DND-41 (cell line): Measurements from ENCODE around the gene EIF4G3.
"Not testable (repeated sequence)": the region's sequence is repeated elsewhere in the genome, so short reads cannot be mapped to it uniquely, and the experiment has no call there.

Experiments used
- ATAC-seq: fragments of 200-7000 bp; cut with Tn5 transposase; 3 replicates; pipeline ENCODE4 v1.9.1; 2021; ENCODE audit warnings: low read depth; ENCODE audit not compliant: insufficient read depth
- DNase-seq: peaks from one replicate; pipeline ENCODE4 v3.0.0-alpha.2; 2020
- H2AFZ ChIP-seq: 2 replicates; pipeline ENCODE4 v1.6.0; 2012; ENCODE audit warnings: low read depth, low read length
- H3K27ac ChIP-seq: 2 replicates; pipeline ENCODE4 v1.5.1; 2012; ENCODE audit warnings: low read length, inconsistent platforms
- H3K27me3 ChIP-seq: fragments of 200-600 bp; sonication (generic); 2 replicates; pipeline ENCODE4 v1.6.0; 2012; ENCODE audit warnings: low read length, mild to moderate bottlenecking, inconsistent platforms; ENCODE audit not compliant: insufficient read depth, poor library complexity
- H3K36me3 ChIP-seq: 2 replicates; pipeline ENCODE4 v1.5.1; 2012; ENCODE audit warnings: low read length, inconsistent platforms; ENCODE audit not compliant: insufficient read depth
- H3K4me1 ChIP-seq: 2 replicates; pipeline ENCODE4 v1.5.1; 2012; ENCODE audit warnings: mild to moderate bottlenecking, low read length; ENCODE audit not compliant: insufficient read depth
- H3K4me2 ChIP-seq: 2 replicates; pipeline ENCODE4 v1.6.0; 2012; ENCODE audit warnings: mild to moderate bottlenecking, moderate library complexity, low read length, inconsistent platforms; ENCODE audit not compliant: insufficient read depth
- H3K4me3 ChIP-seq, 2 experiments: fragments of 200-600 bp in 1 of 2; shearing (Covaris generic) in 1 of 2; 2 replicates each; pipeline ENCODE4 v1.5.1; 2012 to 2016; ENCODE audit warnings: inconsistent platforms in 2 of 2, low read length in 2 of 2, mild to moderate bottlenecking in 2 of 2, low read depth in 1 of 2, moderate library complexity in 1 of 2
- H3K79me2 ChIP-seq: 2 replicates; pipeline ENCODE4 v1.6.0; 2012; ENCODE audit warnings: low read length, inconsistent platforms; ENCODE audit not compliant: insufficient read depth
- H3K9ac ChIP-seq: 2 replicates; pipeline ENCODE4 v1.6.0; 2012; ENCODE audit warnings: low read depth, mild to moderate bottlenecking, inconsistent platforms, low read length, moderate library complexity
- H3K9me3 ChIP-seq: 2 replicates; pipeline ENCODE4 v1.5.1; 2012; ENCODE audit warnings: low read length, moderate library complexity, mild to moderate bottlenecking, inconsistent platforms; ENCODE audit not compliant: insufficient read depth, severe bottlenecking
- H4K20me1 ChIP-seq: 2 replicates; pipeline ENCODE4 v1.6.0; 2012; ENCODE audit warnings: low read length; ENCODE audit not compliant: insufficient read depth
- EZH2 ChIP-seq: IDR thresholded peaks from 3 replicates; pipeline ENCODE4 v1.6.1; 2012; ENCODE audit warnings: borderline replicate concordance, low read depth, mild to moderate bottlenecking, moderate library complexity, low read length, inconsistent platforms; ENCODE audit not compliant: severe bottlenecking
- TF ChIP-seq, protein P1 (sequence below): IDR thresholded peaks from 2 replicates; pipeline ENCODE4 v1.5.1; 2012; ENCODE audit warnings: borderline replicate concordance, low read length, moderate library complexity, mild to moderate bottlenecking; ENCODE audit not compliant: poor library complexity, severe bottlenecking; ENCODE audit errors: extremely low read depth

The EIF4G3 gene

DNA sequence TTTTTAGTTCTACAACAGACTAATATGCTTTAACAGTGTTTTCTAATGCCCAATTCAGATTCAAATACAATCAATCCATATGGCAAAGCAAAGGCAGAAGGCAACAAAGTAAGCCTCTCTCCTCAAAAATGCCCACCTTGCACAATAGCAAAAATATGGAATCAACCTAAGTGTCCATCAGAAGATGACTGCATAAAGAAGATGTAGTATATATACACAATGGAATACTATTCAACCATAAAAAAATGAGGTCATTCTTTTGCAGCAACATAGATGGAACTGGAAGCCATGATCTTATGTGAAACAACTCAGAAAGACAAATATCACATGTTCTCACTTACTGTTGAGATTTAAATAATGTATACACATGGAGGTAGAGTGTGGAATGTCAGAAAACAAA lies 80.7 kb downstream of the EIF4G3 start:
- DNase-seq (no peak), ATAC-seq (no peak)
- Histone ChIP-seq H3K4me2 (no peak overlapping the region), H3K9me3 (no peaks in the 10 kb centered on the region), H3K79me2 (no peaks in the 10 kb centered on the region), H3K27me3 (no peaks in the 10 kb centered on the region), H3K4me3 (no peak overlapping the region), H3K27ac (no peak overlapping the region), H3K9ac (no peak overlapping the region), H3K4me1 (no peaks in the 10 kb centered on the region), H4K20me1 (no peaks in the 10 kb centered on the region), H3K36me3 (peaks cover 8% of the 10 kb centered on the region; the same call in 1 of the 2 replicates), H2AFZ (no peak overlapping the region)
- no peak for TF ChIP-seq EZH2
- TF ChIP-seq, protein P1, sequence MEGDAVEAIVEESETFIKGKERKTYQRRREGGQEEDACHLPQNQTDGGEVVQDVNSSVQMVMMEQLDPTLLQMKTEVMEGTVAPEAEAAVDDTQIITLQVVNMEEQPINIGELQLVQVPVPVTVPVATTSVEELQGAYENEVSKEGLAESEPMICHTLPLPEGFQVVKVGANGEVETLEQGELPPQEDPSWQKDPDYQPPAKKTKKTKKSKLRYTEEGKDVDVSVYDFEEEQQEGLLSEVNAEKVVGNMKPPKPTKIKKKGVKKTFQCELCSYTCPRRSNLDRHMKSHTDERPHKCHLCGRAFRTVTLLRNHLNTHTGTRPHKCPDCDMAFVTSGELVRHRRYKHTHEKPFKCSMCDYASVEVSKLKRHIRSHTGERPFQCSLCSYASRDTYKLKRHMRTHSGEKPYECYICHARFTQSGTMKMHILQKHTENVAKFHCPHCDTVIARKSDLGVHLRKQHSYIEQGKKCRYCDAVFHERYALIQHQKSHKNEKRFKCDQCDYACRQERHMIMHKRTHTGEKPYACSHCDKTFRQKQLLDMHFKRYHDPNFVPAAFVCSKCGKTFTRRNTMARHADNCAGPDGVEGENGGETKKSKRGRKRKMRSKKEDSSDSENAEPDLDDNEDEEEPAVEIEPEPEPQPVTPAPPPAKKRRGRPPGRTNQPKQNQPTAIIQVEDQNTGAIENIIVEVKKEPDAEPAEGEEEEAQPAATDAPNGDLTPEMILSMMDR = no peak

DNA sequence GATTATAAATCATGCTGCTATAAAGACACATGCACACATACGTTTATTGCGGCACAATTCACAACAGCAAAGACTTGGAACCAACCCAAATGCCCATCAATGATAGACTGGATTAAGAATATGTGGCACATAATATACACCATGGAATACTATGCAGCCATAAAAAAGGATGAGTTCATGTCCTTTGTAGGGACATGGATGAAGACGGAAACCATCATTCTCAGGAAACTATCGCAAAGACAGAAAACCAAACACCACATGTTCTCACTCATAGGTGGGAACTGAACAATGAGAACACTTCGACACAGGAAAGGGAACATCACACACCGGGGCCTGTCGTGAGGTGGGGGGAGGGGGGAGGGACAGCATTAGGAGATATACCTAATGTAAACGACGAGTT lies 82.4 kb downstream of the EIF4G3 start:
- H3K79me2 ChIP-seq, DNase-seq, H3K4me3 ChIP-seq, ATAC-seq, H3K4me1 ChIP-seq, H3K9ac ChIP-seq, H3K27me3 ChIP-seq, H3K36me3 ChIP-seq, H3K4me2 ChIP-seq, H4K20me1 ChIP-seq, H3K27ac ChIP-seq, H2AFZ ChIP-seq, H3K9me3 ChIP-seq: not testable (repeated sequence)

DNA sequence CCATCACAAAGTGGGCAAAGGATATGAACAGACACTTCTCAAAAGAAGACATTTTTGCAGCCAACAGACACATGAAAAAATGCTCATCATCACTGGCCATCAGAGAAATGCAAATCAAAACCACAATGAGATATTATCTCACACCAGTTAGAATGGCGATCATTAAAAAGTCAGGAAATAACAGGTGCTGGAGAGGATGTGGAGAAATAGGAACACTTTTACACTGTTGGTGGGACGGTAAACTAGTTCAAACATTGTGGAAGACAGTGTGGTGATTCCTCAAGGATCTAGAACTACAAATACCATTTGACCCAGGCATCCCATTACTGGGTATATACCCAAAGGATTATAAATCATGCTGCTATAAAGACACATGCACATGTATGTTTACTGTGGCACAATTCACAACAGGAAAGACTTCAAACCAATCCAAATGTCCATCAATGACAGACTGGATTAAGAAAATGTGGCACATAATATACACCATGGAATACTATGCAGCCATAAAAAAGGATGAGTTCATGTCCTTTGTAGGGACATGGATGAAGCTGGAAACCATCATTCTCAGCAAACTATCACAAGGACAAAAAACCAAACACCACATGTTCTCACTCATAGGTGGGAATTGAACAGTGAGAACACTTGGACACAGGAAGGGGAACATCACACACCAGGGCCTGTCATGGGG lies 83.3 kb downstream of the EIF4G3 start:
- H2AFZ ChIP-seq, H4K20me1 ChIP-seq, H3K36me3 ChIP-seq, H3K4me3 ChIP-seq, H3K9me3 ChIP-seq, DNase-seq, H3K4me1 ChIP-seq, ATAC-seq, H3K9ac ChIP-seq, H3K27ac ChIP-seq, H3K27me3 ChIP-seq, H3K79me2 ChIP-seq, H3K4me2 ChIP-seq: not testable (repeated sequence)

DNA sequence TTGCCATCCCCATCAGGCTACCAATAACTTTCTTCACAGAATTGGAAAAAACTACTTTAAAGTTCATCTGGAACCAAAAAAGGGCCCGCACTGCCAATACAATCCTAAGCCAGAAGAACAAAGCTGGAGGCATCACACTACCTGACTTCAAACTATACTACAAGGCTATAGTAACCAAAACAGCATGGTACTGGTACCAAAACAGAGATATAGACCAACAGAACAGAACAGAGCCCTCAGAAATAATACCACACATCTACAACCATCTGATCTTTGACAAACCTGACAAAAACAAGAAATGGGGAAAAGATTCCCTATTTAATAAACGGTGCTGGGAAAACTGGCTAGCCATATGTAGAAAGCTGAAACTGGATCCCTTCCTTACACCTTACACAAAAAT lies 84.2 kb downstream of the EIF4G3 start:
- not testable (repeated sequence) for H3K36me3 ChIP-seq, H3K27ac ChIP-seq, ATAC-seq, H3K9ac ChIP-seq, H4K20me1 ChIP-seq, H3K79me2 ChIP-seq, H3K4me1 ChIP-seq, H2AFZ ChIP-seq, DNase-seq, H3K9me3 ChIP-seq, H3K4me3 ChIP-seq, H3K4me2 ChIP-seq, H3K27me3 ChIP-seq

DNA sequence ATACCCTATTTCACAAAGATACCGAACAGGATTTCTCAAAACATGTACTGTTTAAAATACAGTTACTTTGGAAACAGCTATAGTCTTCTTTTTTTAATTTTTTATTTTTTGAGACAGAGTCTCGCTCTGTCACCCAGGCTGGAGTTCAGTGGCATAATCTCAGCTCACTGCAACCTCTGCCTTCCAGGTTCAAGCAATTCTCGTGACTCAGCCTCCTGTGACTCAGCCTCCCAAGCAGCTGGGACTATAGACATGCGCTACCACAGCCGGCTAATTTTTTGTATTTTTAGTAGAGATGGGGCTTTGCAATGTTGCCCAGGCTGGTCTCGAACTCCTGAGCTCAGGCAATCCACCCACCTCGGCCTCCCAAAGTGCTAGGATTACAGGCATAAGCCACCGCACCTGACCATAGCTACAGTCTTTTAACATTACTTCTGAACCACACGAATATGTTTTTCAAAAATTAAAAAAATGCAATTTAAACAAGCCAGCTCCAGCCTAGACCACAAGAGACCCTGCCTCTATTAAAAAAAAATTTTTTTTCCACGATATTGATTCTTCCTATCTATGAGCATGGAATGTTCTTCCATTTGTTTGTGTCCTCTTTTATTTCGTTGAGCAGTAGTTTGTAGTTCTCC lies 85.5 kb downstream of the EIF4G3 start:
- not testable (repeated sequence) for H3K4me1 ChIP-seq, H4K20me1 ChIP-seq, DNase-seq, H3K4me3 ChIP-seq, H3K27me3 ChIP-seq, H3K9ac ChIP-seq, H2AFZ ChIP-seq, ATAC-seq, H3K4me2 ChIP-seq, H3K27ac ChIP-seq, H3K79me2 ChIP-seq, H3K9me3 ChIP-seq
- peaks cover 10% of the 10 kb centered on the region; the same call in 1 of the 2 replicates for H3K36me3 ChIP-seq
